Parathyroid adenoma (tissue), 2 donors: ENCODE results near the gene NAA38.

Experiments
- H2AFZ ChIP-seq: fragments of 300-600 bp; sonication (generic); one replicate; pipeline ENCODE4 v1.7.0; 2017; ENCODE audit warnings: antibody characterized with exemption, mild to moderate bottlenecking
- H3K27ac ChIP-seq: fragments of 300-600 bp; sonication (generic); one replicate; pipeline ENCODE4 v1.7.0; 2017
- H3K27me3 ChIP-seq: fragments of 300-600 bp; sonication (generic); one replicate; pipeline ENCODE4 v1.7.0; 2017; ENCODE audit warnings: low read length; ENCODE audit not compliant: control insufficient read depth, insufficient read depth
- H3K36me3 ChIP-seq: fragments of 300-600 bp; sonication (generic); one replicate; pipeline ENCODE4 v1.7.0; 2017; ENCODE audit warnings: low read length; ENCODE audit not compliant: control insufficient read depth, insufficient read depth
- H3K4me1 ChIP-seq: fragments of 300-600 bp; sonication (generic); one replicate; pipeline ENCODE4 v1.7.0; 2017; ENCODE audit warnings: control low read depth
- H3K4me2 ChIP-seq: fragments of 300-600 bp; sonication (generic); one replicate; pipeline ENCODE4 v1.7.0; 2017; ENCODE audit warnings: low read length
- H3K4me3 ChIP-seq: fragments of 300-600 bp; sonication (generic); one replicate; pipeline ENCODE4 v1.7.0; 2017; ENCODE audit warnings: low read depth, low read length
- H3K79me2 ChIP-seq: fragments of 300-600 bp; sonication (generic); one replicate; pipeline ENCODE4 v1.7.0; 2017; ENCODE audit warnings: control low read depth
- H3K9ac ChIP-seq: fragments of 300-600 bp; sonication (generic); one replicate; pipeline ENCODE4 v1.7.0; 2017; ENCODE audit warnings: mild to moderate bottlenecking
- H3K9me3 ChIP-seq: fragments of 300-600 bp; sonication (generic); one replicate; pipeline ENCODE4 v1.7.0; 2017; ENCODE audit warnings: low read length; ENCODE audit not compliant: control insufficient read depth
- CTCF ChIP-seq: fragments of 300-600 bp; sonication (generic); IDR thresholded peaks from one replicate; pipeline ENCODE4 v1.7.0; 2017; ENCODE audit warnings: antibody characterized with exemption, mild to moderate bottlenecking
- donor health status: primary hyperparathyroidism.

The NAA38 gene

GRCh38 chr17:7888184-7888920 is 31.0 kb upstream of the NAA38 start, which contains the start of gene CHD3:
Gene CHD3, plus strand, starts transcription at chr17:7888789. Its CDS starts 212 bp downstream, at chr17:7889001.
- Histone ChIP-seq H3K27ac (peak within 1 kb of the TSS; percentile 85), H3K27me3 (no peaks in the 10 kb centered on the region), H3K9ac (no peak within 1 kb of the TSS), H3K4me3 (peak within 1 kb of the TSS; percentile 81), H3K9me3 (no peaks in the 10 kb centered on the region), H3K4me1 (peaks cover 26% of the 10 kb centered on the region), H2AFZ (peak within 1 kb of the TSS; percentile 63), H3K79me2 (peaks cover 5% of the 10 kb centered on the region), H3K36me3 (no peaks in the 10 kb centered on the region), H3K4me2 (peak within 1 kb of the TSS; percentile 99)
- TF ChIP-seq CTCF, result no peak

- H3K9ac ChIP-seq, result no peak overlapping the region
- H3K36me3 ChIP-seq, result no peaks in the 10 kb centered on the region
- peak overlapping the region; percentile 85 for H3K27ac ChIP-seq
- H3K4me2 ChIP-seq, result peak overlapping the region; percentile 99
- no peaks in the 10 kb centered on the region for H3K9me3 ChIP-seq
- H3K4me3 ChIP-seq, result peak overlapping the region; percentile 81
- peaks cover 28% of the 10 kb centered on the region for H3K4me1 ChIP-seq
- no peak for TF ChIP-seq CTCF
- H3K79me2 ChIP-seq, result peaks cover 5% of the 10 kb centered on the region
- H3K27me3 ChIP-seq, result no peaks in the 10 kb centered on the region
- H2AFZ ChIP-seq, result peak overlapping the region; percentile 68
These were observed 30.3 kb upstream of the NAA38 start for GRCh38 chr17:7887482-7888183.

GRCh38 chr17:7887038-7887481 is 29.7 kb upstream of the NAA38 start:
- Histone ChIP-seq H3K4me2 (peak overlapping the region; percentile 99), H3K27me3 (no peaks in the 10 kb centered on the region), H3K4me1 (peaks cover 32% of the 10 kb centered on the region), H3K4me3 (peak overlapping the region; percentile 81), H3K27ac (peak overlapping the region; percentile 85), H3K79me2 (peaks cover 5% of the 10 kb centered on the region), H3K9me3 (no peaks in the 10 kb centered on the region), H3K36me3 (no peaks in the 10 kb centered on the region), H3K9ac (no peak overlapping the region), H2AFZ (peak overlapping the region; percentile 68)
- no peak for TF ChIP-seq CTCF

GRCh38 chr17:7886227-7887037 is 29.1 kb upstream of the NAA38 start:
- TF ChIP-seq CTCF, result no peak
- Histone ChIP-seq H3K36me3 (no peaks in the 10 kb centered on the region), H3K9ac (peak overlapping the region; percentile 48), H3K4me3 (peak overlapping the region; percentile 81), H2AFZ (peak overlapping the region; percentile 68), H3K79me2 (peaks cover 5% of the 10 kb centered on the region), H3K27ac (peak overlapping the region; percentile 85), H3K9me3 (no peaks in the 10 kb centered on the region), H3K4me2 (peak overlapping the region; percentile 99), H3K27me3 (no peaks in the 10 kb centered on the region), H3K4me1 (peaks cover 33% of the 10 kb centered on the region)
